Measurements from ENCODE around the gene REPS1.

REPS1 gene

DNA sequence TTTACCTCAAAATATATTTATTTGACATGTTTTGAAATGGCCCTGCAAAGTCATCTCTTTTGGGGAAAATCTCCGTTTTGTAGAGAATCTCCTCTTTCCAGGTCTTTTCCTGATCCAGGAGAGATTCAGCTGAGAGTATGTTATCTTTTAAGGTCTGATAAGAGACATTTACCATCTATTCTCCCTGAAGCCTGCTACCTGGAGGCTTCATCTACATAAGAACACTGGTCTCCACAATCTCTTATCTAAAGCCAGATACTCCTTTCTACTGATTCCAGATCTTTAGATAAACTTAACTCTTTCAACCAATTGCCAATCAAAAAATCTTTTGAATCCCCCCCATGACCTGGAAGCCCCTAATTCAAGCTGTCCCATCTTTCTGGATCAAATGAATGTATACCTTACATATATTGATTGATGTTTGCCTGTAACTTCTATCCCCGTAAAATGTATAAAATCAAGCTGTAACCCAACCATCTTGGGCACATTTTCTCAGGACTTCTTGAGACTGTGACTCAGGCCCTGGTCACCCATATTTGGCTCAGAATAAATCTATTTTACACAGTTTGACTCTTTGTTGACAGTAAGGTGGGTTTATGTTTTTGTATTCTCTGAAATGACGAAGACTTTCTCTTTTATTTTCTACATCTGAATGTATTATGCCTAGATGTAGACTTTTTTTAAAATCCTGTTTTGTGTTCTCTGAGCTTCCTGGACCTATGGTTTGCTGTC, 96.6 kb downstream of the REPS1 start:
- Histone ChIP-seq H3K4me1 (ENCODE audit: control extremely low read depth in 1 of 4, control insufficient read depth in 4 of 4, insufficient read depth in 4 of 4, low read length in 3 of 4) (no peaks in the 10 kb centered on the region), H3K9me3 (ENCODE audit: control extremely low read depth in 1 of 5, control insufficient read depth in 4 of 5, insufficient read depth in 2 of 5, low read depth in 1 of 5, low read length in 4 of 5) (peaks cover 0 to 2% (median 0%) of the 10 kb centered on the region in 5 experiments), H3K4me3 (ENCODE audit: control insufficient read depth in 1 of 7, extremely low read depth in 1 of 7, insufficient read depth in 4 of 7, low read depth in 2 of 7, low read length in 6 of 7) (no peak overlapping the region), H3K36me3 (ENCODE audit: control insufficient read depth in 4 of 4, insufficient read depth in 4 of 4, low read length in 3 of 4) (peaks cover 0 to 3% (median 2%) of the 10 kb centered on the region in 4 experiments), H3K27ac (ENCODE audit: insufficient read depth in 1 of 2, low read depth in 1 of 2, low read length in 2 of 2, poor library complexity in 1 of 2, severe bottlenecking in 2 of 2) (no peak overlapping the region), H3K27me3 (replicated peaks in 2 of 5; ENCODE audit: control insufficient read depth in 4 of 5, insufficient read depth in 5 of 5, low read length in 4 of 5) (no peaks in the 10 kb centered on the region)
- no peak for DNase-seq
- ChIA-PET CTCF (no interaction called here), POLR2A (no interaction called here)
- WGBS (ENCODE audit: insufficient coverage) = 100% methylated on average over 1 of the region's 3 CpGs

DNA sequence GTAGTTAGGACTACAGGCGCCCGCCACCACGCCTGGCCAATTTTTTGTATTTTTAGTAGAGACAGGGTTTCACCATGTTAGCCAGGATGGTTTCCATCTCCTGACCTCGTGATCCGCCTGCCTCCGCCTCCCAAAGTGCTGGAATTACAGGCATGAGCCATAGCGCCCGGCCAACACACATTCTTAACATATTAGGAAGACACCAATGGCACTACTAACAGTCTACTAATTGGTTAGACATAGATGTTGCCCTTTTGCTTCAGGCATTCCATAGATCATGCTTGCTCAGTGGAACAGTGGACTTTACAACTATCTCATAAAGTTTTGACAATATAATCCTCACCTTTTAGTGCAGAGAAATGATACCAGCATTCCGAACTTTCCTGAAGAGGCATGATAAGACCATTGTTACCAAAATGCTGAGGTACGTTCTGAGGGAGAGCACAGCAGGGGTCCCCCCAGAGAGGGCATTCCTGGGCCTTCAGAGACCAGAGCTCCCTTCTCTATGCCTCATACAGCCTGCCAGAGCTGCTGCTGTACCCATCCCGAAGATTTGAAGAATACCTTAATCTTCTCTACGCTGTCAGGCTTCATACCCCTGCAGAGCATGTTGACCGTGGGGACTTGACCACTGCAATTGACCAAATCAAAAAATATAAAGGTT, 102.8 kb downstream of the REPS1 start:
- Histone ChIP-seq H3K4me1 (ENCODE audit: control extremely low read depth in 1 of 4, control insufficient read depth in 4 of 4, insufficient read depth in 4 of 4, low read length in 3 of 4) (no peaks in the 10 kb centered on the region), H3K4me3 (ENCODE audit: control insufficient read depth in 1 of 7, extremely low read depth in 1 of 7, insufficient read depth in 4 of 7, low read depth in 2 of 7, low read length in 6 of 7) (no peak overlapping the region), H3K27ac (ENCODE audit: insufficient read depth in 1 of 2, low read depth in 1 of 2, low read length in 2 of 2, poor library complexity in 1 of 2, severe bottlenecking in 2 of 2) (no peak overlapping the region), H3K36me3 (ENCODE audit: control insufficient read depth in 4 of 4, insufficient read depth in 4 of 4, low read length in 3 of 4) (no peaks in the 10 kb centered on the region), H3K27me3 (replicated peaks in 2 of 5; ENCODE audit: control insufficient read depth in 4 of 5, insufficient read depth in 5 of 5, low read length in 4 of 5) (no peaks in the 10 kb centered on the region), H3K9me3 (ENCODE audit: control extremely low read depth in 1 of 5, control insufficient read depth in 4 of 5, insufficient read depth in 2 of 5, low read depth in 1 of 5, low read length in 4 of 5) (no peaks in the 10 kb centered on the region)
- POLR2A ChIA-PET = no interaction called here
- WGBS (ENCODE audit: insufficient coverage) = 100% methylated on average over 10 of the region's 13 CpGs
- no peak for DNase-seq
- CTCF ChIA-PET = no interaction called here

DNA sequence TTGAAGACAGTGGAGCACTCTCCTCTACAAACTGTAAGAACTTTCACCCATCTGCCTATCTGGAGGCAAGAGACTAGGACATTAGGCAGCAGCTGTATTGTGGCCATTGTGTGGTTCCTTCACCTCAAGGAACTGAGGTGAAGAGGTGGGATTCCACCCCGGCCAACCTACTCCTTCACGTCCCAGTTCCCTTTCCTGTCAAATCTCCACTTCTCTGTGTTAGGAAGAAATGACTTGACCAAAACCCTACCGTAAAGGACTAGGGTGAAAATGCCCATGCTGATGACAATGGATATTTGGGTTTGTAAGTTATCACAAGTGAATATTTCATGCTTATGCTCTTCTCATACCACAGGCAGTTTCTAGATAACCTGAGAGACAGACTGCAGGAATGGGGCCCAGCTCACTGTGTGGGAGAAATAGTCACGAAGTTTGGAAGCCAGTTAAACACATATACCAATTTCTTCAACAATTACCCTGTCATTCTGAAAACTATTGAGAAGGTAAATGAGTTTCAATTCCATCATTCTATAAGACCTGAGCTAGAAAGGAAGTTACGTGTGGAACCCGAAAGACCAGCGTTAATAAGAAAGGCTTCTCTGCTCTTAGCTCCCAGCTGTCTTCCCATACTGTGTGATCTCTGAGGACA, 105.6 kb downstream of the REPS1 start:
- ChIA-PET POLR2A (interaction anchor here (1.0 kb wide), 1 partner anchor 9 kb away, joined by 4 read pairs; no protein-coding TSS in a partner anchor), CTCF (interaction anchor here (1.3 kb wide), 1 partner anchor 11 kb away, joined by 3 read pairs; no protein-coding TSS in a partner anchor)
- Histone ChIP-seq H3K27me3 (replicated peaks in 2 of 5; ENCODE audit: control insufficient read depth in 4 of 5, insufficient read depth in 5 of 5, low read length in 4 of 5) (no peaks in the 10 kb centered on the region), H3K9me3 (ENCODE audit: control extremely low read depth in 1 of 5, control insufficient read depth in 4 of 5, insufficient read depth in 2 of 5, low read depth in 1 of 5, low read length in 4 of 5) (no peaks in the 10 kb centered on the region), H3K4me1 (ENCODE audit: control extremely low read depth in 1 of 4, control insufficient read depth in 4 of 4, insufficient read depth in 4 of 4, low read length in 3 of 4) (no peaks in the 10 kb centered on the region), H3K36me3 (ENCODE audit: control insufficient read depth in 4 of 4, insufficient read depth in 4 of 4, low read length in 3 of 4) (no peaks in the 10 kb centered on the region), H3K4me3 (ENCODE audit: control insufficient read depth in 1 of 7, extremely low read depth in 1 of 7, insufficient read depth in 4 of 7, low read depth in 2 of 7, low read length in 6 of 7) (no peak overlapping the region), H3K27ac (ENCODE audit: insufficient read depth in 1 of 2, low read depth in 1 of 2, low read length in 2 of 2, poor library complexity in 1 of 2, severe bottlenecking in 2 of 2) (no peak overlapping the region)
- WGBS (ENCODE audit: insufficient coverage) = 96% methylated on average over 3 of the region's 7 CpGs
- DNase-seq = no peak

DNA sequence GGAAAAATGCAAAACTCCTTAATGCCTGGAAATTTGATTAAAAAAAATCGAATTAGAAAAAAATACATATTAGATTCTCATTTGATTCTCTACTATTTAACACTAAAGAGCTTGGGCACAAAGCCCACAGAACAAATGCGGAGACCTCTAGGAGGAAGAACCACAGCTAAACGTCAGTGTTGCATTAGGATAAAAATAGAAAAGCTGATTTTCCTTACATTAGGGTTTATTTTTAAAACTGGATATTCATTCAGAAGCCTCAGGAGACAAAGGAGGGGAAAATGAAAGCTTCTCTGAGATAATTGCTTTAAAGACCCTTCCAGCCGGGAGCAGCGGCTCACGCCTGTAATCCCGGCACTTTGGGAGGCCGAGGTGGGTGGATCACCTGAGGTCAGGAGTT, 114.9 kb downstream of the REPS1 start:
- 93% methylated on average over 3 of the region's 8 CpGs for WGBS (ENCODE audit: insufficient coverage)
- CTCF ChIA-PET = interaction anchor here (1.2 kb wide), 1 partner anchor 8 kb away, joined by 3 read pairs; no protein-coding TSS in a partner anchor
- no peak for DNase-seq
- POLR2A ChIA-PET = interaction anchor here (1.1 kb wide), 1 partner anchor 10 kb away, joined by 4 read pairs; no protein-coding TSS in a partner anchor
- Histone ChIP-seq H3K27me3 (replicated peaks in 2 of 5; ENCODE audit: control insufficient read depth in 4 of 5, insufficient read depth in 5 of 5, low read length in 4 of 5) (no peaks in the 10 kb centered on the region), H3K27ac (ENCODE audit: insufficient read depth in 1 of 2, low read depth in 1 of 2, low read length in 2 of 2, poor library complexity in 1 of 2, severe bottlenecking in 2 of 2) (no peak overlapping the region), H3K36me3 (ENCODE audit: control insufficient read depth in 4 of 4, insufficient read depth in 4 of 4, low read length in 3 of 4) (no peaks in the 10 kb centered on the region), H3K4me1 (ENCODE audit: control extremely low read depth in 1 of 4, control insufficient read depth in 4 of 4, insufficient read depth in 4 of 4, low read length in 3 of 4) (no peaks in the 10 kb centered on the region), H3K4me3 (ENCODE audit: control insufficient read depth in 1 of 7, extremely low read depth in 1 of 7, insufficient read depth in 4 of 7, low read depth in 2 of 7, low read length in 6 of 7) (no peak overlapping the region), H3K9me3 (ENCODE audit: control extremely low read depth in 1 of 5, control insufficient read depth in 4 of 5, insufficient read depth in 2 of 5, low read depth in 1 of 5, low read length in 4 of 5) (no peaks in the 10 kb centered on the region)

GRCh38 chr6:138869398-138869797, 118.7 kb downstream of the REPS1 start:
- ChIA-PET CTCF (no interaction called here), POLR2A (no interaction called here)
- no peaks in the 10 kb centered on the region for H3K4me1 ChIP-seq (ENCODE audit: control extremely low read depth in 1 of 4, control insufficient read depth in 4 of 4, insufficient read depth in 4 of 4, low read length in 3 of 4)

GRCh38 chr6:138868181-138868580, 119.9 kb downstream of the REPS1 start:
- Histone ChIP-seq H3K4me3 (ENCODE audit: control insufficient read depth in 1 of 7, extremely low read depth in 1 of 7, insufficient read depth in 4 of 7, low read depth in 2 of 7, low read length in 6 of 7) (no peak overlapping the region), H3K27ac (ENCODE audit: insufficient read depth in 1 of 2, low read depth in 1 of 2, low read length in 2 of 2, poor library complexity in 1 of 2, severe bottlenecking in 2 of 2) (no peak overlapping the region), H3K36me3 (ENCODE audit: control insufficient read depth in 4 of 4, insufficient read depth in 4 of 4, low read length in 3 of 4) (no peaks in the 10 kb centered on the region), H3K27me3 (replicated peaks in 2 of 5; ENCODE audit: control insufficient read depth in 4 of 5, insufficient read depth in 5 of 5, low read length in 4 of 5) (no peaks in the 10 kb centered on the region), H3K9me3 (ENCODE audit: control extremely low read depth in 1 of 5, control insufficient read depth in 4 of 5, insufficient read depth in 2 of 5, low read depth in 1 of 5, low read length in 4 of 5) (no peaks in the 10 kb centered on the region), H3K4me1 (ENCODE audit: control extremely low read depth in 1 of 4, control insufficient read depth in 4 of 4, insufficient read depth in 4 of 4, low read length in 3 of 4) (no peaks in the 10 kb centered on the region)
- ChIA-PET POLR2A (no interaction called here), CTCF (no interaction called here)
- no peak for DNase-seq

More at GRCh38 chr6:138869398-138869797, 118.7 kb downstream of the REPS1 start:
- 97% methylated on average over 4 of the region's 4 CpGs for WGBS (ENCODE audit: insufficient coverage)
- H3K27ac ChIP-seq (ENCODE audit: insufficient read depth in 1 of 2, low read depth in 1 of 2, low read length in 2 of 2, poor library complexity in 1 of 2, severe bottlenecking in 2 of 2) = no peak overlapping the region
- H3K36me3 ChIP-seq (ENCODE audit: control insufficient read depth in 4 of 4, insufficient read depth in 4 of 4, low read length in 3 of 4) = no peaks in the 10 kb centered on the region
- H3K27me3 ChIP-seq (replicated peaks in 2 of 5; ENCODE audit: control insufficient read depth in 4 of 5, insufficient read depth in 5 of 5, low read length in 4 of 5) = no peaks in the 10 kb centered on the region
- DNase-seq = no peak
- no peaks in the 10 kb centered on the region for H3K9me3 ChIP-seq (ENCODE audit: control extremely low read depth in 1 of 5, control insufficient read depth in 4 of 5, insufficient read depth in 2 of 5, low read depth in 1 of 5, low read length in 4 of 5)
- no peak overlapping the region for H3K4me3 ChIP-seq (ENCODE audit: control insufficient read depth in 1 of 7, extremely low read depth in 1 of 7, insufficient read depth in 4 of 7, low read depth in 2 of 7, low read length in 6 of 7)

Data from common myeloid progenitor, CD34-positive (primary cell).